ENCODE measurements around the gene RAB4A. TPM values are rescaled to one million over a fixed set of nuclear protein-coding genes. Genes with fewer than 3 reads are reported as not detected.

RAB4A gene
- total RNA-seq, 2 donors from 2014 or later = 31.0 to 32.2 TPM

DNA sequence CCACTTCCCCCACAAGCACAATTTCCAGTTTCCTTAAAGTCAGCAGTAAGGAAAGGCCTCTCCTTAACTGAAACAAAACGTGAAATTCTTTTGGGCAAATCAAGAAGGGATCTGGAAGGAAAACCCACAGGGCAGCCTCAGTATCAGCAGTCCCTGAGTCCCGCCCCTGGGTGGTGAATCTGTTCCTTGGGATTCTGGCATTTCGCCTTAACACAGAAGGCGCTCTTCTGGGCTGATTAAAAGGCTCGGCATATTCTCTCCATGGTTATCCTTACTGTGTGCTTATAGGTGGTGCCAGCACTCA is 12.2 kb upstream of the RAB4A start:
- H3K36me3 Mint-ChIP-seq = no peaks in the 10 kb centered on the region
- no peak for DNase-seq (ENCODE audit: low spot score in 2 of 2)
- no peaks in the 10 kb centered on the region for H3K9me3 Mint-ChIP-seq
- no peak for ATAC-seq
- H3K27ac Mint-ChIP-seq = no peak overlapping the region

DNA sequence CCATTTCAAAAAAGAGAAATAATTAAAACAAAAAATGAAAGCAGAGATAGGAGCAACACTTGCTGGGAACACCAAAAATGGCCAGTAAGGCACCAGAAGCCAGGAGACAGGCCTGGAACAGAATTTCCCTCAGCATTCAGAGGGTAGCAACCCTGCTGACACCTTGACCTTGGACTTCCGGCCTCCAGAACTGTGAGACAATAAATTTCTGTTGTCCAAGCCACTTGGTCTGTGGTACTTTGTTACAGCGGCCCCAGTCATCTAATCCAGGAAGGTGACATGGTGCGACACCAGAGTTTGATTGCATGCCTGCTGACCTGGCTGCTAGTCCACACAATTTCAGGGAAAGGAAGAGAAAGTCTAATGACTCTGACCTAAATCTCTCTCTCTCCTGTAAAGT is 10.6 kb upstream of the RAB4A start:
- no peaks in the 10 kb centered on the region for H3K9me3 Mint-ChIP-seq
- ATAC-seq (no peak), DNase-seq (ENCODE audit: low spot score in 2 of 2) (no peak)
- no peaks in the 10 kb centered on the region for H3K36me3 Mint-ChIP-seq
- H3K27ac Mint-ChIP-seq = no peak overlapping the region

DNA sequence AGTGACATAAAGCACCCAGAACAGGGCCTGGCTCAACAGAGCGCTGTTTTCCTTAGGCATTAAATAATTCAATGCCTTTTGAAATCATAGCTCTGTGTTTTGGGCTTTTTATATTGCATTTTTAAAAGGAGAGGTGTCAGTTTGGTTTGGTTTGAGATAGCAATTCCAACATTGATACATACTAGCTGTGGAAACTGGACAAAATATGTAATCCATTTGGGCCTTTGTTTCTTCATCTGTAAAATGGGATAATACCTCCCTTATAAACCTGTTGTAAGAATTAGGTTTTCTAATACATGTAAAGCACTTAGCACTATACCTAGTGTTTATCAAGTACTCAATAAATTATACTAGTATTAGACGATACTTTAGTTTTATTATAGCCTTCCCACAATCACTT is 8.7 kb upstream of the RAB4A start:
- Mint-ChIP-seq H3K9me3 (peaks cover 0 to 5% of the 10 kb centered on the region in 2 donors), H3K36me3 (peaks cover 0 to 6% of the 10 kb centered on the region in 2 donors), H3K27ac (no peak overlapping the region)
- ATAC-seq (no peak), DNase-seq (ENCODE audit: low spot score in 2 of 2) (no peak)

DNA sequence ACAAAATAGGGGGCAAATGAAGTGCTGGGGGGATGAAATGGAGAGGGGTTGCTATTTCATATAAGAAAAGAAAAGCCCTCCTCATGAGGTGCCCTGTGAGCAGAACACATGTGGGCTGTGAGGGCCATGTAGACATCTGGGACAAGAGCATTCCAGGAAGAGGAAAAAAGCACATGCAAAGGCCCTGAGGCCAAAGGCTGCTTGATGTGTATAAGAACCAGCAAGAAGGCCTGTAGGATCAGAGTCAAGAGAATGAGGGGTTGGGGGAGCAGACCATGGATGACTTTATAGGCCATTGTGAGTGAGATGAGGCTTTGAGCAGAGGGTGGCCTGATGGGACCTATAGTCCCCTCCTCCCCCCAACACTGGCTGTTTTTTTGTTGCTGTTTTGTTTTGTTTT is 7.7 kb upstream of the RAB4A start:
- Mint-ChIP-seq H3K36me3 (peaks cover 0 to 6% of the 10 kb centered on the region in 2 donors), H3K9me3 (peaks cover 0 to 5% of the 10 kb centered on the region in 2 donors), H3K27ac (no peak overlapping the region)
- DNase-seq (ENCODE audit: low spot score in 2 of 2) = no peak
- ATAC-seq = no peak

DNA sequence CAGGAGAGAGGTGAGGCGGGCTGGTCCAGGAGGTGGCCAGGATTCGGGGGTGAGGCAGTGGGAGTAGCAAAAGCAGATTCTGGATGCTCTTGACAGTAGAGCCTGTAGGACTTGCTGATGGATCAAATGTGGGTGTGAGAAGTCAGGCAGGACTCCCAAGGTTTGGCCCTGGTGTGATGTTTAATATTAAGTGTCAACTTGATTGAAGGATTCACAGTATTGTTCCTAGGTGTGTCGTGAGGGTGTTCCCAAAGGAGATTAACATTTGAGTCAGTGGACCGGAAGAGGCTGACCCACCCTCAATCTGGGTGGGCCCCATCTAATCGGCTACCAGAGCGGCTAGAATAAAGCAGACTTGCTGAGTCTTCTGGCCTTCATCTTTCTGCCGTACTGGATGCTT is 6.8 kb upstream of the RAB4A start:
- Mint-ChIP-seq H3K9me3 (peaks cover 0 to 5% of the 10 kb centered on the region in 2 donors), H3K27ac (no peak overlapping the region), H3K36me3 (peaks cover 0 to 6% of the 10 kb centered on the region in 2 donors)
- DNase-seq (ENCODE audit: low spot score in 2 of 2) = no peak
- no peak for ATAC-seq

DNA sequence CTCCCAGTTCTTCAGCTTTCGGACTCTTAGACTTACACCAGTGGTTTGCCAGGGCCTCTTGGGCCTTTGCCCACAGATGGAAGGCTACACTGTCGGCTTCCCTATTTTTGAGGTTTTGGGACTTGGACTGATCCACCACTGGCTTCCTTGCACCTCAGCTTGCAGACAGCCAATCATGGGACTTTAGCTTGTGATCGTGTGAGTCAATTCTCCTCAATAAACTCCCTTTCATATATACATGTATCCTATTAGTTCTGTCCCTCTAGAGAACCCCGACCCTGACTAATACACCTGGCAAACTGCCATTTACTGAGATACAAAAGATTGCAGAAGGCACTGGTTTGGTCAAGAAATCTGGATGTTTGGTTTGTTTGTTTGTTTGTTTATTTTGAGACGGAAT is 6.4 kb upstream of the RAB4A start:
- DNase-seq (ENCODE audit: low spot score in 2 of 2) (no peak), ATAC-seq (no peak)
- peaks cover 0 to 6% of the 10 kb centered on the region in 2 donors for H3K36me3 Mint-ChIP-seq
- peaks cover 0 to 5% of the 10 kb centered on the region in 2 donors for H3K9me3 Mint-ChIP-seq
- H3K27ac Mint-ChIP-seq = no peak overlapping the region

DNA sequence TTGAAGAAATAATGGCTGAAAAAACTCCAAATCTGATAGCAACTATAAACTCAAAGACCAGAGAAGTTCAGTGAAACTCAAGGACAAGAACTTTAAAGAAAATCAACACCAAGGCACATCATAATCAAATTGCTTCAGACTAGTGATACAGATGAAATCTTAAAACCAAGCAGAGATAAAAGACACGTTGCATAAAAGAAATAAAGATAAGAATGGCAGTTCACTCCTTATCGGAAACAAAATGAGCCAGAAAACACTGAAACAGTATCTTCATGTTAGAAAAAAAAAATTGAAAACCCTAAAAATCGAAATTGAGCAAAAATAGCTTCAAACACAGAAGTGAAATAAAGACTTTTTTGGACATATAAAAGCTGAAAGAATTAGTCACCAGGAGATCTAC is 4.6 kb upstream of the RAB4A start:
- Mint-ChIP-seq H3K36me3 (peaks cover 0 to 6% of the 10 kb centered on the region in 2 donors), H3K9me3 (peaks cover 0 to 5% of the 10 kb centered on the region in 2 donors), H3K27ac (no peak overlapping the region)
- no peak for DNase-seq (ENCODE audit: low spot score in 2 of 2)
- no peak for ATAC-seq

DNA sequence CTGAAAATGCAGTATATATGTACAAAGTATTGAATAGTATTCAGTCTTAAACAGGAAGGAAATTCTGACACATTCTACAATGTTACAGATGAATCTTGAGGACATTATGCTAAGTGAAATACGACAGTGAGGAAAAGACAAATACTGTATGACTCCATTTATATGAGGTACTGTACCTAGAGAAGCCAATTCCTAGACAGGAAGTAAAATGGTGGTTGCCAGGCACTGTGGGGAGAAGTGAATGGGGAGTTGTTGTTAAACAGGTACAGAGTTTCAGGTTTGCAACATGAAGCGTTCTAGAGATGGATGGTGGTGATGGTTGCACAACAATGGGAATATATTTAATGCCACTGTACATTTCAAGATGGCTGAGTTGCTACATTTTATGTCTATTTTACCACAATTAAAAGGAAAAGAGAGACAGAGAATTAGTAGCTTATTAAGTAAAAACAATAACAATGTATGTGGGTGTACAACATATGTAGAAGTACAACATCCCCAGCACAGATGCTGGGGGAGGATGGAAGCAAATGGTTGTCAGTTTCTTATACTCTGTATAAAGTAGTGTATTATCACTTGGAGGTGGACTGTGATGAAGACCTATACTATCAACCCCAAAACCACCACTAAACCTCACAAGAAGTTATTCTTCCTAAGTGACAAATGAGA is 3.9 kb upstream of the RAB4A start:
- peaks cover 0 to 5% of the 10 kb centered on the region in 2 donors for H3K9me3 Mint-ChIP-seq
- DNase-seq (ENCODE audit: low spot score in 2 of 2) (no peak), ATAC-seq (peak; percentile 46 to 67)
- peak overlapping the region in 1 of 2 donors; percentile 21 for H3K27ac Mint-ChIP-seq
- H3K36me3 Mint-ChIP-seq = peaks cover 7 to 12% of the 10 kb centered on the region in 2 donors

DNA sequence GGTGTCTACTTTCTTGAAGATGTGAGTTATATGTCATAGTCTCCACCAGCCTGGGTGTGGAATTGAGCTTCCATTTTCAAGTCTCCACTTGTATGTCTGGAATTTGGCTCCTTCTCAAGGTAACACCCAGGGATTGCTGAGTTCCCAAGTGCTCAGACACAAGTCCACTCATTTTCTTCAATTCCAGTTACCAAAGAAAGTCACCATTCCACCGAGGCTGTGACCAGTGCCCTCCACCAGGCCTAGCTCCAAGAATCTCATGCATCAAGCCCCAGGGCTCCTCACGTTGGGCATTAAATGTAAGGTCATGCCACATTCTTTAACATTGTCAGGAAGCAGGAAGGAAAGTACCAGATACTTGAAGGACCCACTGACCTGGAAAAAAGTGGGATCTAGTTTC is 2.4 kb upstream of the RAB4A start:
- H3K9me3 Mint-ChIP-seq = peaks cover 0 to 5% of the 10 kb centered on the region in 2 donors
- H3K27ac Mint-ChIP-seq = no peak overlapping the region
- H3K36me3 Mint-ChIP-seq = peaks cover 11 to 16% of the 10 kb centered on the region in 2 donors
- DNase-seq (ENCODE audit: low spot score in 2 of 2) (no peak), ATAC-seq (no peak)

DNA sequence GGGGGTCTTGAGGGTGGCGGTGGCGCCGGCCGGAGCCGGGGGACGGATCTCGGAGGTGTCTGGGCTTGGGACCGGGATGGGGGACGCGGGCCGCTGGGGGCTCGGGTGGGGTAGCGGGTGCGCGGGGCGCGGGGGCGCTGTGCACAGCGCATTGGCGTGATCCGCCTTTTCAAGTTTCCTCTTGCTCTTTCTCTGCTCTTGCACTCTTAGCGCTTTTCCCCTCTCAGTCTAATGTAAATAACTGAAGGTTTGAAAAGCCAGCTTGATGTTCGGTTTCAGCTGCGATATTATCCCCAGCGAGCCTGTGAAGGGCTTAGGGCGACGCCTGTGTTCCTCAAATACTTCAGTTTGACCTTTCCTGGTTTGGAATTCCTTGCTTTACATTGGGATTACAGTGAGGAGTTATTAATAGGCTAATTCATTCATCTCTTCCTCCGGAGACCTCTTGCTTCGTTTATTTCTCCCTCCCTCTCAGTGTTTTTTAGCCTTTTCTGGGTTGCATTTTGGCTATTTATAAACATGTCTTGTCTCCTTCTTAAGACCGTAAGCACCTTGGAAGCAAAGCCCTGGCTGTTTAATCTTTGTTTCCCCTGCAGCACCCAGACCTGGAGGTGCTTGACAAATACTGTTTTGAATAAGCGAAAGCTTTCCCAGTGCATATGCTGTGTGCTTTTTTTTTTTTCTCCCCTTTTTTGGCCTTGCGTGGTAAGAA is 693 bp downstream of the RAB4A start:
- Mint-ChIP-seq H3K36me3 (peaks cover 11 to 21% of the 10 kb centered on the region in 2 donors), H3K9me3 (peaks cover 0 to 5% of the 10 kb centered on the region in 2 donors), H3K27ac (peak overlapping the region; percentile 75 to 79)
- DNase-seq (ENCODE audit: low spot score in 2 of 2) (no peak), ATAC-seq (peak; percentile 63 to 71)

DNA sequence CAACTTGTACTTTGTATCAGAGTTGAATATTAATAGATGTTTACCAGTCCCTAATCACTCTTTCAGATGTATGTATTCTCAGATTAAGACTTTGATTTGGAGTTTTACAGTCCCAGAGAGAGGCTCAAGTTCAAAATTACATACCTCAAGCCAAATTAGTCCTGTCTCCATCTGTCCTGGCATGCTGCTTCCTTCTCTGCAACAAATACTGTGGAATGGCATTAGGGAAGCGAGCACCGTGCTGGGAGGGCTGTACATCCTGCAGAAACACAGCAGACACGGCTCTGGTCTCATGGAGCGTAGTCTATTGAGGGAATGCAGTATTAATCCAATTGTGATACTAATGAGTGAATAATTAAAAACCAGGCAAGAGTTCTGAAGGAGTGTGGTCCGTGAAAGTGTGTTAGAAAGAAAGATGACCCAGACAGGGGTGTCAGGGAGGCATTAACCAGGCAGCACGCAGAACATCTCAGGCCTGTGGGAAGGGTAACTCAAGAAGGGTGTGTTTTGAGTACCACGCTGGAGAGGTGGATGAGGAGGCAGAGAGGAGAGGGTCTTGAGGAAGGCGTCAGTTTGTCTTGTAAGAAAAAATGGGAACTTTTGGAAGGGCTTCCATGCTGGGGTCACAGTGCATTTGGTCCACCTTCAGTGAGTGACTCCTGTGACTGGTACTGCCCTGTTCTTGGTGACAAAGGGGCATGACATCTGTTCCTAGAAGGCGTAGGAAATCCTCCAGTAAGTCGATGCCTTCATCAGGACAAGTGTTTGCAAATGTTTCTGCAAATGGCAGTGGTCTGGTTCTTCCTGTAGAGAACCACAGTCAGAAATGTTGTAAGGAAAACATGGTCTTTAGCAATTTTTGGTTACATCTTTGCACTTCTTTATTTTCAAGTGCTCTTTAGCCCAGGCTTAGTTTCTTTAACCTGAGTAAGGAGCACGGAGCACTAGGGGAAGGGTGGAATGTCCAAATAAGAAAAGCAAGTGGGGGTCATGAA is 1.6 kb downstream of the RAB4A start:
- no peaks in the 10 kb centered on the region for H3K9me3 Mint-ChIP-seq
- peak overlapping the region; percentile 34 to 75 for H3K27ac Mint-ChIP-seq
- DNase-seq (ENCODE audit: low spot score in 2 of 2) (no peak), ATAC-seq (no peak)
- peaks cover 11 to 15% of the 10 kb centered on the region in 2 donors for H3K36me3 Mint-ChIP-seq

DNA sequence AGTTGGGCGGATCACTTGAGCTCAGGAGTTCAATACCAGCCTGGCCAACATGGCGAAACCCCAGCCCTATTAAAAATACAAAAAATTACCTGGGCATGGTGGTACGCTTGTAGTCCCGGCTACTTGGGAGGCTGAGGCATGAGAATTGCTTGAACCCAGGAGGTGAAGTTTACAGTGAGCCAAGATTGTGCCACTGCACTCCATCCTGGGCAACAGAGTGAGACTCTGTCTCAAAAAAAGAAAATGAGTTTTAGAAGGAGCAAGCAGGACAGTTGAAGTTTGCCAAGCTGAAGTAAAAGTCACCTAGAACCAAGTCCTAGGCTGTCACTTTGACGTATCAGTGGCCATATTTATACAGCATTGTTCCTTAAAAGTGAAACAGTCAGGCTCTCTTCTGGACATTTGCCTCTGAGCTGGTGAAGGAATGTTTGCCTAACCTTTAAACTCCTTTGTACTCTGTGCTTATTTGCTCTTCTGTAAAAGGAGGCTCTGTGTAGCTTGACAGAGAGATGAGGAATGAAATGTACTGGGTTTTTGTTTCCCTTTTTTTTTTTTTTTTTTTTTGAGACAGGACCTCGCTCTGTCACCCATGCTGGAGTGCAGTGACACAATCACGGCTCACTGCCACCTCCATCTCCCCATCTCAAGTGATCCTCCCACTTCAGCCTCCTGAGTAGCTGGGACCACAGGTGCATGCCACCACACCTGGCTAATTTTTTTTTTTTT is 2.8 kb downstream of the RAB4A start:
- ATAC-seq = no peak
- peaks cover 11 to 15% of the 10 kb centered on the region in 2 donors for H3K36me3 Mint-ChIP-seq
- H3K27ac Mint-ChIP-seq = no peak overlapping the region
- H3K9me3 Mint-ChIP-seq = no peaks in the 10 kb centered on the region
- no peak for DNase-seq (ENCODE audit: low spot score in 2 of 2)

DNA sequence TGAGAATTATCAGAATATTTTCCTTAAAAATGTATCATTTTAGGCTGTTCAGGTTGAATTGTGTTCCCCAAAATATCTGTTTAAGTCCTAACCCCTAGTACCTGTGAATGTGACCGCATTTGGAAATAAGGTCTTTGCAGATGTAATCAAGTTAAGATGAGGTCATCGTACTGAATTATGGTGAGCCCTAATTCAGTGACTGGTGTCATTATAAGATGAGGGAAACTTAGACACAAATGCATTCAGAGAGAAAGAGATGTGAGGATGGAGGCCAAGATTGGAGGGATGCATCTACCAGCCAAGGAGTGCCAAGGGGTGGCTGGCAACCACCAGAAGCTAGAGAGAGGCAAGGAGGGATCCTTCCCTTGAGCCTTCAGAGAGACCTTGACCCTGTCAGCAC is 4.1 kb downstream of the RAB4A start:
- ATAC-seq = no peak
- no peak for DNase-seq (ENCODE audit: low spot score in 2 of 2)
- no peaks in the 10 kb centered on the region for H3K9me3 Mint-ChIP-seq
- peaks cover 11 to 15% of the 10 kb centered on the region in 2 donors for H3K36me3 Mint-ChIP-seq
- H3K27ac Mint-ChIP-seq = no peak overlapping the region

DNA sequence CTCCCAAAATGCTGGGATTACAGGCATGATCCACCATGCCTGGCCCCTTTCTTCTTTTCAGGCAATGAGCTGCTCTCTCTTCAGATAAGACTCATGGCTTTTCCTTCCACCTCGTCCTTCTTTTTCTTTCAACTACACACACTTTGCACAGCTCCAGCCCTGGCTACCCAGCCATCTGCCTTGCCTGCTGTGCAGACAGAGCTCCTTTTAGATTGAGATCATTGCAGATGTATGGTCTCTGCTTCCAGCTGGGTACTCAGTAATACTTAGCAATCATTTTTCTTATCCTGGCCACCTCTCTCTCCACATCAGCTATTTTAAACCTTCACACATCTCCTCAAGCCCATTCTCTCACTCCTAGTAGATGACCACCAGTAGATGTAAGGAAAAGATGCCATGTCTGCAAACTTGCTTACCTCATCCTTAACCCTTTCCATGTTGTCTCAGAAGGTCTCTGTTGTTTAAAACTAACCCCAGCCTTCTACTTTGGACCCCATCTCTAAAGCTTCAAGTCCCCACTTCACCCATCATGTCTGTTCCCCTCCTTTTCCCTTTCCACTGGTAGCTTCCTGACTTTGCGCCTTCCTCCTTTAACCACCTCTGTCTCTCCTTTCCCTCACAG is 7.3 kb downstream of the RAB4A start:
- Mint-ChIP-seq H3K36me3 (peaks cover 0 to 19% of the 10 kb centered on the region in 2 donors), H3K27ac (no peak overlapping the region), H3K9me3 (peaks cover 0 to 7% of the 10 kb centered on the region in 2 donors)
- no peak for ATAC-seq
- DNase-seq (ENCODE audit: low spot score in 2 of 2) = no peak

DNA sequence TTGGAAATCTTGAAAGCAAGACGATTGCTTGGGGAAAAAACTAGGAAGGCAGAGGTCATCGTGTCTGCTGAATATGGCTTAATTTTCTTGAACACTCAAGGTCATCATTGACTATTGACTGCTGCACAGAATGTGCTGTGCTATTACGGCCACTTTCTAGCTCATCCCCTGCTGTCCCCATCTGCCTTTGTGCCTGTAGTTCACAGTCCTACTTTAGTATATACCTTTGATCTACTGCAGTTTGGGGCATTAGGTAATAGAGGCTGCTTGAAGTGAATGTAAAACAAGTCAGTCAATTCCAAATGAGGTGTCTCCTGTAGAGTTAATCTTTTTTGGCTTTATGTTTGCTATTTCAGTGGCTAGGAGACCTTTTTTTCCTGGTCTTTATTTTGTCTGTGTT is 8.3 kb downstream of the RAB4A start:
- Mint-ChIP-seq H3K36me3 (peaks cover 0 to 19% of the 10 kb centered on the region in 2 donors), H3K27ac (no peak overlapping the region), H3K9me3 (peaks cover 0 to 7% of the 10 kb centered on the region in 2 donors)
- no peak for ATAC-seq
- no peak for DNase-seq (ENCODE audit: low spot score in 2 of 2)
